B cell (primary cell): ENCODE measurements around the gene GCNA.

Source experiments
- CTCF ChIP-seq: fragments of 200-600 bp; IDR thresholded peaks from one replicate; pipeline ENCODE4 v1.8.0; 2022; ENCODE audit warnings: antibody characterized with exemption, mild to moderate bottlenecking
- EZH2 ChIP-seq: IDR thresholded peaks from 2 replicates; pipeline ENCODE4 v1.6.1; 2012; ENCODE audit warnings: borderline replicate concordance, low read depth, mild to moderate bottlenecking, moderate library complexity, low read length; ENCODE audit not compliant: insufficient read depth, poor library complexity, severe bottlenecking

GRCh38 chrX:71545364-71545763 is 32.9 kb upstream of the GCNA start:
- TF ChIP-seq CTCF = no peak
- TF ChIP-seq EZH2 = no peak
